Stimulated activated naive CD8-positive, alpha-beta T cell treated with anti-CD3 and anti-CD28 coated beads, Interleukin-15, Interleukin-2, amounts not matched to agents 100 ng/mL and 50 ng/mL, for 24 hours (primary cell): ENCODE data around the gene FOXP4.
A peak's percentile ranks its signal among the peaks of the same experiment; 100 is the strongest.

ENCODE experiments used
- H3K27ac Mint-ChIP-seq: one replicate; pipeline ENCODE4 v1.8.0; 2021; ENCODE audit warnings: mild to moderate bottlenecking, mixed read lengths
- H3K27me3 Mint-ChIP-seq: one replicate; pipeline ENCODE4 v1.8.0; 2021; ENCODE audit warnings: mixed read lengths
- H3K36me3 Mint-ChIP-seq: one replicate; pipeline ENCODE4 v1.8.0; 2021; ENCODE audit warnings: low read depth, mixed read lengths
- H3K4me1 Mint-ChIP-seq: one replicate; pipeline ENCODE4 v1.8.0; 2021; ENCODE audit warnings: low read depth, mixed read lengths
- H3K4me3 Mint-ChIP-seq: one replicate; pipeline ENCODE4 v1.8.0; 2021; ENCODE audit warnings: mild to moderate bottlenecking, mixed read lengths
- H3K9me3 Mint-ChIP-seq: one replicate; pipeline ENCODE4 v1.8.0; 2021; ENCODE audit warnings: mixed read lengths

FOXP4 gene

DNA sequence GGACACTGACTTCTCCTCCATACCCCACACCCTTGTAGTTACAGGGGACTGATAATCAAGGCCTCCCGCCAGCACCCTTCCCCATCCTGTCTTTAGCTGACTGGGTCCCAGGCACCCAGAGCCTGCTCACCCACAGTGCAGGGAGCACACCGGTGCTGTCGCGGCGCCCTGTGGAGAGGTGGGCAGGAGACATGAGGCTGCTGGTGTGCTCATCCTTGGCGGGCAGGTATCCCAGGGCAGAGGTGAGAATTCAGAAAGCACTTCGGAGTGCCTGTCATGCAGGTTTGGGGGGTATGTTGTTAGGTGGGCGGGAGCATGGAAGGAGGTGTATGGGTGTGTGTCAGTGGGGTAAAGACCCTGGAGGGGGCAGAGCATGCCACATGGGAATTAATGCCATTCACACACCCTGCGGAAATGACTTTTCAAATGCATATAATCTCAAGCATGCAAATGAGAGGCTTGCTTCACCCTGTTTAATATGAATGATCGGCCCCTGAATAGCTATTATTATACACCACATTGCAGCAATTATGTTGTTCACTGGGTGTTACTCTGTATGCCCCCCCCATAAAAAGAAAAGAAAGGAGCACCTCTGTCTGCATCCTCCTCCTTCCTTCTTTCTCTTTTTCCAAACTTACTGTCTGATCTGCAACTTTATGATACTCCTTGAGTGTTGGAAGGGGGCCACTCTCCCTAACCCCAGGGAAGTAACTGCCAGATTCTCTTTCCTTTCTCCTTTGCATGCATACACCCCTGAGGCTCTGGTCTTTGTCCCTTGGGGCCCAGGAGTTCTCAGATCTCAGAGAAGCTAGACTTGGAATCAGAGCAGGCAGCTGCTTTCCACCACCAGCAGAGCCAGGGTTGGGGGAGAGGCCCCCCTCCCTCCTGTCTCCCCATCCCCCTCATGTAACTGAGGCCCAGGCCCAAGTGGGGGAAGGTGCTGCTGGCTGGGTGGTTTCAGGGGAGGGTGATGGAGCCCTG lies 16.0 kb downstream of the FOXP4 start:
- no peak overlapping the region for H3K27ac Mint-ChIP-seq
- H3K27me3 Mint-ChIP-seq = no peaks in the 10 kb centered on the region
- peaks cover 31% of the 10 kb centered on the region for H3K4me1 Mint-ChIP-seq
- no peaks in the 10 kb centered on the region for H3K9me3 Mint-ChIP-seq
- peaks cover 19% of the 10 kb centered on the region for H3K36me3 Mint-ChIP-seq
- no peak overlapping the region for H3K4me3 Mint-ChIP-seq

DNA sequence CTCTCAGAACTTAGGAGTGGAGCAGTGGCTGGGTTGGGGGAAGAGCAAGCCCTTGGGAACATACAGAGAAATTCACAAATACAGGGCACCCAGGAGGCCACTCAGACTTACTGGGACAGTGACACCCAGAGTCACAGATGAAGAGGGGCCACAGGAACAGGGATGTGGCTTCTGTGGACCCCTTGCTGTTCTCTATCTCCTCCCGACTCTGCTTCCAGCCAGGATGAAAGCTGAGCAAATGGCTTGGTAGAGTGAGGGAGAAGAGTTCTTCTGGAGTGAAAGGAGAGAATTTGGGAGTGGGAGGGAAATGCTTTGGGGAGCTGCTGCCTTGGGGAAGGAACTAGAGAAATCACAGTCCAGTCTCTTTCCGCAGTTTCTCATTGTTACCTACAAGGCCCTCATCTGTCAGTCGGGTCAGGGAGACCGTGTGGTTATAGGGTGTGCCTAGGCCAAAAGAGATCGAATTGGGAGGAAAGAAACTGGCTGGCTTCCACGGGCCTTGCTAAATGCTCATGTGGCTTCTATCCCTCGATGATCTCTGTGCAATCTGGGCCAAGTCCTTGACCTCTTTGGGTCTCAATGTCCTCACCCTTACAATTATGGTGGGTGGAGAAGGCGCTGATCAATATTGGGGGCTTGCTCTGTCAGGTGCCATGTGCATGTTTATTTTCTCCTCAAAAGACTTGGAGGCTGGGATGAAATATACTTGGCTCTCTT lies 17.0 kb downstream of the FOXP4 start:
- no peak overlapping the region for H3K27ac Mint-ChIP-seq
- no peak overlapping the region for H3K4me3 Mint-ChIP-seq
- H3K4me1 Mint-ChIP-seq = peaks cover 31% of the 10 kb centered on the region
- no peaks in the 10 kb centered on the region for H3K27me3 Mint-ChIP-seq
- no peaks in the 10 kb centered on the region for H3K9me3 Mint-ChIP-seq
- peaks cover 22% of the 10 kb centered on the region for H3K36me3 Mint-ChIP-seq

DNA sequence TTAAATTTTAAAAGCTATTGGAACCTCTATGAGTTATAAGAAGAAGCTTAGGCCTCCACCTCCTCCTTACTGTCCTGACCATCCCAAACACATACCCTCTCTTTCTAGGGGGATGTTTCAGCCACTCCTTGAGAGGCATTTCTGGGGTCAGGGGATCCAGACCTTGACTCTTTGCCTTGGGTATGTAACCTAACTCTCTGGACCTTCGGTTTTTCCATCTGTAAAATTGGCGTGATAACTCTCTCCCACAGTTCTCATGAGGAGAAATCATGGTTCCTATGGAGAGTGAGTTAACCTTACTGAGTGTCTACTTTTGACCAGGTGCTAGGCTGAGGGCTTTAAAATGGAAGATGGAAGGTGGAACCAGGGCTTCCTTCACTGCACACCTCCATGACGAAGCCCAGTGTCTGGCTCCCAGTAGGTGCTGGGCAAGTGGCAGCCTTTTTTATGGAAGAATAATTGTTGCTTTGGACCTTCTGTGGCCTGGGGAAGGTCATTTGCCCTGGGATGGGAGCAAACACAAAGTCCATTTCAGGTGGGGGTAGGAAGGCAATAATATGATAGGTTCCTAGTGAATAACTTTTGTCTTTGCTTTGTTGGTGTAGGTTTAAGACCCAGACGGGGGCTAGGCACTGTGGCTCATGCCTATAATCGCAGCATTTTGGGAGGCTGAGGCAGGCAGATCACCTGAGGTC lies 18.4 kb downstream of the FOXP4 start:
- Mint-ChIP-seq H3K27me3 (no peaks in the 10 kb centered on the region), H3K4me3 (no peak overlapping the region), H3K9me3 (no peaks in the 10 kb centered on the region), H3K27ac (no peak overlapping the region), H3K4me1 (peaks cover 27% of the 10 kb centered on the region), H3K36me3 (peaks cover 26% of the 10 kb centered on the region)

DNA sequence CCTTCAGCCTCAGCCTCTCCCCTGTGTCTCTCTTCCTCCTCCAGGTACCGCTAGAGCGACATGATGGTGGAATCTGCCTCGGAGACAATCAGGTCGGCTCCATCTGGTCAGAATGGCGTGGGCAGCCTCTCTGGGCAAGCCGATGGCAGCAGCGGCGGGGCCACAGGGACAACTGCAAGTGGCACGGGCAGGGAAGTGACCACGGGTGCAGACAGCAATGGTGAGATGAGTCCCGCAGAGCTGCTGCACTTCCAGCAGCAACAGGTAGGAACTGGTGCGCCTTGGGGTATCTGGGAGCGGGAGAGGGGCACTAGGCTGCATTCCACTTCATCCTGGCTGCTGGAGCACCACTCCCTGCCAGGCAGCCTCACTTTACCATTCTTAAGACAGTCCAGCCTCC lies 19.5 kb downstream of the FOXP4 start:
- H3K27ac Mint-ChIP-seq = no peak overlapping the region
- peaks cover 18% of the 10 kb centered on the region for H3K4me1 Mint-ChIP-seq
- no peak overlapping the region for H3K4me3 Mint-ChIP-seq
- peaks cover 26% of the 10 kb centered on the region for H3K36me3 Mint-ChIP-seq
- H3K27me3 Mint-ChIP-seq = no peaks in the 10 kb centered on the region
- no peaks in the 10 kb centered on the region for H3K9me3 Mint-ChIP-seq

DNA sequence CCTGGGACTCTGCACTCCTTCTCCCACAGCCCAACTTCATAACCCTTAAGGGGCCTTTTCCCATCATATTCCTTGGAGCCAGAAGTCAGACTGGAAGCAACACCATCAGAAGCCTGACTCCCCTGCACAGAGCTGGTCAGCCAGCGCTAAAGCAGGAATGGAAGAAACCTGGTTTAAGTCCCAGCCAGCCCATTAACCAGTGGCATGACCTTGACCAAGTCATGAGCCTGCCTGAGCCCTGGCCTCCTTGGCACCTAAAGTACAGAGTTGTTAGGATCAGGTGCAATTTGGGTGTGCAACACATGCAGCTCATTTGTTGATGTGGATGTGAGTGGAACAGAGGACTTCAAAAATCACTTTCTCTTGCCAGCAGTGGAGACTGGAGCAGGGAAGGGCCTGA lies 20.8 kb downstream of the FOXP4 start:
- H3K27ac Mint-ChIP-seq = no peak overlapping the region
- peaks cover 26% of the 10 kb centered on the region for H3K36me3 Mint-ChIP-seq
- H3K9me3 Mint-ChIP-seq = no peaks in the 10 kb centered on the region
- H3K27me3 Mint-ChIP-seq = no peaks in the 10 kb centered on the region
- no peak overlapping the region for H3K4me3 Mint-ChIP-seq
- H3K4me1 Mint-ChIP-seq = peaks cover 20% of the 10 kb centered on the region

DNA sequence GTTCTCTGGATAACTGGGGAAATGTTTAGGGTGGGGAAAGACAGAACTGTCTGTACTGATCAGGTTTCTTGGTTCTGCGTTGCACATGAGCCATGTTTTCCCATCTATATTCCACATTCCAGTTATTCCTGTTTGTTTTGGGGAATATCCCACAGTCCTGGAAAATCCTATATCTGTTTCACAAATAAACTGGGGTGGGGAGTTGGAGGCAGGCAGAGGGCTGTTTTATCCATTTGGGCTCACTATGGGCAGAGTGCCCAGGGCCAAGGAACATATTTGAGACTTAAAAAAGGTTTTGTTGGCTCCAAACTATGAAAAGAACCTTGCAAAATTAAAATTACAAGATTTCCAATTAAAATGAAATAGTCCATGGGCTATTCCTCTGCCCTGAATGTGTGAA lies 21.5 kb downstream of the FOXP4 start:
- Mint-ChIP-seq H3K27ac (no peak overlapping the region), H3K36me3 (peaks cover 28% of the 10 kb centered on the region), H3K27me3 (no peaks in the 10 kb centered on the region), H3K4me1 (peaks cover 17% of the 10 kb centered on the region), H3K9me3 (no peaks in the 10 kb centered on the region), H3K4me3 (no peak overlapping the region)

DNA sequence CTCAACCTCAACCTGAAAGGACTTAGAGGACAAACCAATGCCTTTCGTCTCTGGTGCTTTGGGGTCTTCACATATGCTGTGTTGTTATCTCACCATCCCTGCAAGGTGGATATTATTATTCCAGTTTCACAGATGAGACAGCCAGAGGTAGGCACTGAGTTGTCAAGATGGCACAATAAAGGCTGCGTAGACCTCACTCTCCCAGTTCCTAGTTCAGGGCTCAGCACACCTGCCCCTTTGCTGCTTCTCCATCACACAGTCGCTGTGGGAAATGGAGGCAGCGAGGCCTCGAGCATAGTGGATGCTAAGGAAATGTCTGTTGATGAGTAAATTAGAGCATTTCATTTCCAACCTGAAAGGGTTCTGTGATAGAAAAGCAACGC lies 22.0 kb downstream of the FOXP4 start:
- H3K27me3 Mint-ChIP-seq = no peaks in the 10 kb centered on the region
- no peaks in the 10 kb centered on the region for H3K9me3 Mint-ChIP-seq
- H3K36me3 Mint-ChIP-seq = peaks cover 30% of the 10 kb centered on the region
- no peak overlapping the region for H3K4me3 Mint-ChIP-seq
- H3K4me1 Mint-ChIP-seq = peaks cover 17% of the 10 kb centered on the region
- H3K27ac Mint-ChIP-seq = no peak overlapping the region

DNA sequence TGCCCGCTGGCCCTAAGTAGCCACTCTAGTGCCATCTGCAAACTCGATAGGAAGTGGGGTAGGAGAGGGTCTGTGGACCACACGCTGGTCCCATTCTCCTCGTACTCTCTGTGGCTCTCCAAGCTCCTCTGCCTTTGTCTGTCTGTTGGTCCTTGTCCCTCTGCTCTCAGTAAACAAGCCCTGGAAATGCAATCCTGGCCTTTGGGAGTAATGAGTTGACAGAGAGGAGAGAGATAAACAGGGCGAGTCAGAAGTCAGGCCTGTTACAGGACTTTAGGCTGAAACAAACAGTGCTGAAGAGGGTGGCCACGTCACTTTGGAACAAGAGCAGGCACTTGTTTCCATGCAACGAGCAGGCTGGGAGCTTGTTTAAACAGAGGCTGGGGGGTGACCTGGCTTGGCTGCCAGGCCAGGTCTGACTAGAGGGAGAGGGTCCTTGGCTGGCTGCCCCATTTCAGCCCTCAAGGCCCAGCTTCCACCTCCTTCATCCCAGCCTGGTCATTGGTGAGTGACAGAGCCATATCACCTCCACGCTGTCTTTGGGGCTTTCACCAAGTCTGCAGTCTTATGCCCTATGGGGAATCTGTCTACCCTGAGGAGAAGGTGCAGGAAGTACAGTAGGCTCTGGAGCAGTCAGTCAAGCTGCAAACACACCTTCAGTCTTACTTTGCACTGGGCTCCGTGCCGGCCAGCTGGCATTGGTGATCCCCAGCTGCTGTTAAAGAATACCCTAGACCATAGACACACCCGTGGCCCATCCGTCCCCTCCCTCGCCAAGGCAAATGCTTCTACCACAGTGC lies 22.6 kb downstream of the FOXP4 start:
- peaks cover 17% of the 10 kb centered on the region for H3K4me1 Mint-ChIP-seq
- peaks cover 30% of the 10 kb centered on the region for H3K36me3 Mint-ChIP-seq
- H3K27ac Mint-ChIP-seq = no peak overlapping the region
- H3K9me3 Mint-ChIP-seq = no peaks in the 10 kb centered on the region
- H3K27me3 Mint-ChIP-seq = no peaks in the 10 kb centered on the region
- no peak overlapping the region for H3K4me3 Mint-ChIP-seq

DNA sequence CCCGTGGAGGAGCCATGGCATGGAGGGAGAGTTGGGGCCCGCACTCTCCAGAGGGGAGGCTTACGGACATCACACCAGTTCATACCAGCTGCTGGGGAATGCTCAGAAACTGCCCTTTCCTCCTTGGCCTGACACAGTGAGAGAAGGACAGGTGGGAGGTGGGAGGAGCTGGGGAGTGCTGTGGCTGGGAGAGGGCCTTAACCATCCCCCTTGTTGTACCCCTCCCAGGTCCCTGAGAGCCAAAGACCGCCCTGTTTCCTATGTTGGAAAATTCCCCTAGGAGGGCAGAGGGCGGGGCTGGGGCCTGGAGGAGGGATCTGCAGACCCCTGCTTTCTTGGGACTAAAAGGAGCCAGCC lies 24.1 kb downstream of the FOXP4 start:
- peaks cover 30% of the 10 kb centered on the region for H3K36me3 Mint-ChIP-seq
- peaks cover 17% of the 10 kb centered on the region for H3K4me1 Mint-ChIP-seq
- H3K27ac Mint-ChIP-seq = no peak overlapping the region
- no peak overlapping the region for H3K4me3 Mint-ChIP-seq
- no peaks in the 10 kb centered on the region for H3K9me3 Mint-ChIP-seq
- H3K27me3 Mint-ChIP-seq = no peaks in the 10 kb centered on the region

DNA sequence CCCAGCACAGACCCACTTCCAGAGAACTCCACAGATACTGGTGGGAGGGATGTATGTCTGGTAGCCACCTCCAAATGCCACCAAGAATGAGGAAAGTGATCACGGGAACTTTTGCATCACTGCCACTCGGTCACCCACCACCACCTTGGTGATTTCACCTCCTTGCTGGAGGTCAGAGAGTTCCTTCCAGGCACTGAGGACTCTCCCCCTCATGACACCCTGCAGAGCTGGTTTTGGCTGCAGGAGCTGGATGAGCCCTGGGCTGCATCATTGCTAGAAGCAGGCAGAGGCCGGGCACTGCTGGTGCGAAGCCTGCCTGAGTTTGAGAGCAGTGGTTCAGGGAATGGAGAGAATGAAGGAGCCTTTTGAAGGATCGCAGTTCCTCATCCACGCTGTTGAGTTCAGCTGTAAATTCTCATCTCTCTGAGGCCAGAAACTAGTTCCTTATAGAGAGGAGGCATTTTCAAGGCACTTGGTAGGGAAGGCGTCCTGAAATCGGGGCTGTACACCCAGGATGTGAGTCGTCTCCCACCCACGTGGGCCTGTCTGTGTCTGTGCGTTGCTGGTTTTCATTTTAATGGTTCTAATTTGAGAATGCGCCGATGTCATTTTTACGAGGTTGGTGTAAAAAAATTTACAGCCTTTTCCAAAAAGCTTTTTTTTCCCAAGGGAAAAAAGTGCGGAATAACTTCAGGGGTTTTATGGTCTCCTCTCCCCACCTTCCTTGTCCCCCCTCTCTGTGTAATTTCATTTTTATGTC lies 25.0 kb downstream of the FOXP4 start:
- Mint-ChIP-seq H3K4me1 (peaks cover 17% of the 10 kb centered on the region), H3K27me3 (no peaks in the 10 kb centered on the region), H3K27ac (peak overlapping the region; percentile 45), H3K9me3 (no peaks in the 10 kb centered on the region), H3K36me3 (peaks cover 20% of the 10 kb centered on the region), H3K4me3 (no peak overlapping the region)

DNA sequence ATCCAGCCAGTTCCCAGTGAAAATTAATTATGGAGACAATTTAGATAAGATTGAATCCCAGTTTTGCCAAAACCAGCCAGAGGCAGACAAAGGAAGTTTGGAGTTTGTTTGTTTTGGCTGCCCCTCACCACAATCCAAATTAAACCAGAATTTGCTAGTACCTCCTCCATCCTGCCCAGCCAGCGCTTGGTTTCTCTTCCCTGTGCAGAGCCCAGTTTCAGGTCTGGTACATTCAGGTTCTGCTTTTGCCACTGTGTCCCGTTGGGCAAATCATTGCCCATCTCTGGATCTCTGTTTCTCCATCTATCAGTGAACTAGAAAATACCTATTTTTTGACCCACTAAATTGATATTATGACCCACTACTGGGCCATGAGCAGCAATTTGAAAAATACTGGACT lies 26.4 kb downstream of the FOXP4 start:
- H3K27me3 Mint-ChIP-seq = no peaks in the 10 kb centered on the region
- no peak overlapping the region for H3K4me3 Mint-ChIP-seq
- no peak overlapping the region for H3K27ac Mint-ChIP-seq
- peaks cover 8% of the 10 kb centered on the region for H3K36me3 Mint-ChIP-seq
- peaks cover 17% of the 10 kb centered on the region for H3K4me1 Mint-ChIP-seq
- no peaks in the 10 kb centered on the region for H3K9me3 Mint-ChIP-seq

DNA sequence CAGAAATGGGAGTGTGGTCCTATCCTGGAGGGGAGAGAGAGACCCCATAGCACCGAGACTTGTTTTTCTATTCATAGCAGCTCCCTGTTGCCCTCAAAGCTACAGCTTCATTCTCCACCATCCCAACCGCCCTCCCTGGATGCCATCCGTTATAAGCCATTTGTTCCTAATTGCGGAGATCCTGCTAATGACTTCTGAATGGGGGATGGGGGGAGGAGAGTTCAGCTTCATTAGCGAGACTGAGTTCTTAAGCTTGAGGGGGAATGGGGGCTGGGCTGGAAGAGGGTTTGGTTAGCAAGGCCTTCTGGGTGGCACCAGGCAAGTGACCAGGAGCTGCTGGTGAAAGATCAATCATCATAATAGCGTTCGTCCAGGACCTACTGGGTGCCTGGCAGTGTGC lies 27.1 kb downstream of the FOXP4 start:
- no peaks in the 10 kb centered on the region for H3K27me3 Mint-ChIP-seq
- no peak overlapping the region for H3K27ac Mint-ChIP-seq
- H3K9me3 Mint-ChIP-seq = no peaks in the 10 kb centered on the region
- peaks cover 8% of the 10 kb centered on the region for H3K36me3 Mint-ChIP-seq
- peaks cover 18% of the 10 kb centered on the region for H3K4me1 Mint-ChIP-seq
- no peak overlapping the region for H3K4me3 Mint-ChIP-seq

DNA sequence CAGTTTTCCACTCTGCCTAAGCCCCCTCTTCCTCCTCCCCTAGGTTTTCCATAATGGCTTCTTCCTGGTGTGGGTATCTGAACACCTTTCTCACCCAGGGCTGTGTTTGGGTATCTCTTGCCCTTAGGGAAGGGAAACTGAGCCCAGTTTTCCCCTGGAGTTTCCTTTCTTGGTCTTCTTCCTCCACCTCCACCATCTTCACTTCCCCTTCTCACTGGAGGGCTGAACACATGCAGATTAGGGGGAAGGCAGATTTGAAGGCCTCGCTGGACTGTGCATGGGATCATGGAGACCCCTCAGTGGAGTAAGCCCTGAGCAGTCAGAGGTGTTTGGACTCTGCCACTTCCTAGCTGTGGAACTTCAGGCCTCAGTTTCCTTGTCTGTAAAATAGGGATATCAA lies 27.8 kb downstream of the FOXP4 start:
- peaks cover 20% of the 10 kb centered on the region for H3K4me1 Mint-ChIP-seq

DNA sequence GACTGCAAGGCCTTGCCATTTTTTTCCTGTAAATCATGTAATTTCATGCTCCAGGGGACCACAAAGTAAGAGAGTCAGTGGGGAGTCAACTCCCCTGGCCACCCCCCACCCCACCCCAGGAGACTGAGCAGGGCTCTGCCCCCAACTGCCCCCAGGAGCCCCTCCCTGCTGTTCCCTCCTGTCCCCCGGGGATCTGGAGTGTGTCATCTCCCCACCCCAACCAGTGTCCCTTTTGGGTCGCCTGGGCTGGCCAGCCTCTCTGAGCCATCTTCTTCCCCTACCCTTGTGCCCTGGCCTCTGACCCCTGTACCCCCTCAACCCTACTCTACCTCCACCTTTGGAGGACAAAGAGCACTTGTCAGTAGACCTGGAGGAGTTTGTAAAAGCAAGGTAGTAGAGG lies 29.4 kb downstream of the FOXP4 start:
- no peaks in the 10 kb centered on the region for H3K9me3 Mint-ChIP-seq
- no peak overlapping the region for H3K4me3 Mint-ChIP-seq
- peaks cover 19% of the 10 kb centered on the region for H3K4me1 Mint-ChIP-seq
- no peaks in the 10 kb centered on the region for H3K27me3 Mint-ChIP-seq
- H3K36me3 Mint-ChIP-seq = peaks cover 8% of the 10 kb centered on the region
- H3K27ac Mint-ChIP-seq = no peak overlapping the region

More for the DNA sequence above, 27.8 kb downstream of the FOXP4 start:
- Mint-ChIP-seq H3K9me3 (no peaks in the 10 kb centered on the region), H3K36me3 (peaks cover 8% of the 10 kb centered on the region), H3K27me3 (no peaks in the 10 kb centered on the region), H3K4me3 (no peak overlapping the region), H3K27ac (no peak overlapping the region)
